Neural progenitor cell (in vitro differentiated cells): ENCODE data around the gene ATE1.

Experiments
- EZH2 ChIP-seq: fragments of 200-600 bp; sonication (generic); IDR thresholded peaks from 2 replicates; pipeline ENCODE4 v1.6.1; 2017; ENCODE audit warnings: antibody characterized with exemption, mild to moderate bottlenecking, moderate library complexity
- TF ChIP-seq, protein P1 (sequence below): fragments of 200-600 bp; sonication (generic); IDR thresholded peaks from 2 replicates; pipeline ENCODE4 v1.5.1; 2017; ENCODE audit warnings: antibody characterized with exemption, mild to moderate bottlenecking

GRCh38 chr10:121828045-121828444 is 99.8 kb downstream of the ATE1 start:
- TF ChIP-seq, protein P1, sequence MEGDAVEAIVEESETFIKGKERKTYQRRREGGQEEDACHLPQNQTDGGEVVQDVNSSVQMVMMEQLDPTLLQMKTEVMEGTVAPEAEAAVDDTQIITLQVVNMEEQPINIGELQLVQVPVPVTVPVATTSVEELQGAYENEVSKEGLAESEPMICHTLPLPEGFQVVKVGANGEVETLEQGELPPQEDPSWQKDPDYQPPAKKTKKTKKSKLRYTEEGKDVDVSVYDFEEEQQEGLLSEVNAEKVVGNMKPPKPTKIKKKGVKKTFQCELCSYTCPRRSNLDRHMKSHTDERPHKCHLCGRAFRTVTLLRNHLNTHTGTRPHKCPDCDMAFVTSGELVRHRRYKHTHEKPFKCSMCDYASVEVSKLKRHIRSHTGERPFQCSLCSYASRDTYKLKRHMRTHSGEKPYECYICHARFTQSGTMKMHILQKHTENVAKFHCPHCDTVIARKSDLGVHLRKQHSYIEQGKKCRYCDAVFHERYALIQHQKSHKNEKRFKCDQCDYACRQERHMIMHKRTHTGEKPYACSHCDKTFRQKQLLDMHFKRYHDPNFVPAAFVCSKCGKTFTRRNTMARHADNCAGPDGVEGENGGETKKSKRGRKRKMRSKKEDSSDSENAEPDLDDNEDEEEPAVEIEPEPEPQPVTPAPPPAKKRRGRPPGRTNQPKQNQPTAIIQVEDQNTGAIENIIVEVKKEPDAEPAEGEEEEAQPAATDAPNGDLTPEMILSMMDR, result no peak
- no peak for TF ChIP-seq EZH2
